ENCODE measurements around the gene PCED1B.
"Not testable (repeated sequence)": the region's sequence is repeated elsewhere in the genome, so short reads cannot be mapped to it uniquely, and the experiment has no call there.

PCED1B gene

DNA sequence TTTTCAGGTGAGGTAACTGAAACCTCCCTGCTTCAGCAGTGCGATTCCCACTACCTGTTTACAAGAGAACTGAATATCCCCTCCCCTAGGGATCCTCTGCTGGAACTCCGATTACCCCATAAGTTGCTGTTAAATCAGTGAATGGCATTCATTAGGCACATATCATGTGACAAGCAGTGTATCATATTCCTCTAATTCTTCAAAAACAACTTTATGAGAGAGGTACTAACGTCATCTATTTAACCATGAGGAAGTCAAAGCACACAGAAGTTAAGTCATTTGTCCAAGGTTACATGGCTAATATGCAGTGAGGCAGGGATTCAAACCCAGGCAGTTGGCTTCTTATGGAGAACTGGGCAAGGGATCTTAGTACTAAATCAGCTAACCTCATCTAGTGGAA lies 43.9 kb upstream of the PCED1B start:
- Mint-ChIP-seq H3K36me3 (ENCODE audit: low read depth) (no peaks in the 10 kb centered on the region), H3K27me3 (ENCODE audit: low read depth, poor library complexity) (peaks cover 4% of the 10 kb centered on the region), H3K4me1 (peaks cover 3% of the 10 kb centered on the region), H3K27ac (no peak overlapping the region), H3K4me3 (no peak overlapping the region), H3K9me3 (no peaks in the 10 kb centered on the region)
- TF ChIP-seq, protein P1, sequence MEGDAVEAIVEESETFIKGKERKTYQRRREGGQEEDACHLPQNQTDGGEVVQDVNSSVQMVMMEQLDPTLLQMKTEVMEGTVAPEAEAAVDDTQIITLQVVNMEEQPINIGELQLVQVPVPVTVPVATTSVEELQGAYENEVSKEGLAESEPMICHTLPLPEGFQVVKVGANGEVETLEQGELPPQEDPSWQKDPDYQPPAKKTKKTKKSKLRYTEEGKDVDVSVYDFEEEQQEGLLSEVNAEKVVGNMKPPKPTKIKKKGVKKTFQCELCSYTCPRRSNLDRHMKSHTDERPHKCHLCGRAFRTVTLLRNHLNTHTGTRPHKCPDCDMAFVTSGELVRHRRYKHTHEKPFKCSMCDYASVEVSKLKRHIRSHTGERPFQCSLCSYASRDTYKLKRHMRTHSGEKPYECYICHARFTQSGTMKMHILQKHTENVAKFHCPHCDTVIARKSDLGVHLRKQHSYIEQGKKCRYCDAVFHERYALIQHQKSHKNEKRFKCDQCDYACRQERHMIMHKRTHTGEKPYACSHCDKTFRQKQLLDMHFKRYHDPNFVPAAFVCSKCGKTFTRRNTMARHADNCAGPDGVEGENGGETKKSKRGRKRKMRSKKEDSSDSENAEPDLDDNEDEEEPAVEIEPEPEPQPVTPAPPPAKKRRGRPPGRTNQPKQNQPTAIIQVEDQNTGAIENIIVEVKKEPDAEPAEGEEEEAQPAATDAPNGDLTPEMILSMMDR (IDR thresholded peaks at IDR 0.05), result no peak
- DNase-seq, result no peak

DNA sequence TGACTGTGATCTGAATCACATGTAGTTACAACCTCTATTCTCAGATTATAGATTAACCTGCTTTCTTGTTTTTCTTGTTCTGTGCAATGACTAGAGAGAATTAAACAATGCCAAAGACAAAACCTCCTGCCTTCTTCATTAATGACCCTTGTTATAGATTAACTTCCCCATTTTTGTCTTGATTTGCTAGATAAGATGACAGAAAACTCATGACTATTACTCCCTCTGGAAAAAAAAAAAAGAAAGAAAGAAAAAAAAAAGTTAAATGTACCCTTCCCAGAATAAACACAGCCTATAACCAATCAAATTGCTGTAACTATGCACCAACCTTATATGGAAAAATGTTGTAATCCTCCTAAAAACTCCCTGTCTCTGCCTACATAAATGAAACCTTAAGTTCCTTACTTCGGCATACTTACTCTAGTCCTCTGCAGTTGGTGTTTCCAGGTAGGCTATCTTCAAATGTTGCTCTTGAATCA lies 41.1 kb upstream of the PCED1B start:
- Mint-ChIP-seq H3K27ac (no peak overlapping the region), H3K4me3 (no peak overlapping the region), H3K36me3 (ENCODE audit: low read depth) (no peaks in the 10 kb centered on the region), H3K4me1 (peaks cover 3% of the 10 kb centered on the region), H3K27me3 (ENCODE audit: low read depth, poor library complexity) (no peaks in the 10 kb centered on the region), H3K9me3 (no peaks in the 10 kb centered on the region)
- TF ChIP-seq, protein P1 (IDR thresholded peaks at IDR 0.05), result no peak
- DNase-seq, result no peak

DNA sequence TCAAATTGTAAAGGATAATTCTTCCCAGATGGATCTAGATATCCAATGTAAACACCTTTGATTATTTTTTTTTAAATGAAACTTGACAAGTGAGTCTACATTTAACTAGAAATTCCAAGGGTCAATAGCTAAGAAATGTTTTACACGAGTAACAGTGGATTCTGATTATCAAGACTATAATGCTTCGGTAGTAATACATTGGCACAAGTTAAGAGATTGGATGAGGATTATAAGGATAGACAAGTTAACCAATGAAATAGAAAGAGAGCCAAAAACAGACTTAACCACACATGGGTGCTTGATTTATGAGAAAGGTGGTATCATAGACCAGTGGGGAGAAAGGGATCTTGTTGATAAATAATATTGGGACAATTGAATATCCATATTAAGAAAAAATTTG lies 40.3 kb upstream of the PCED1B start:
- Mint-ChIP-seq H3K9me3 (no peaks in the 10 kb centered on the region), H3K4me1 (peaks cover 3% of the 10 kb centered on the region), H3K27me3 (ENCODE audit: low read depth, poor library complexity) (no peaks in the 10 kb centered on the region), H3K4me3 (no peak overlapping the region), H3K36me3 (ENCODE audit: low read depth) (no peaks in the 10 kb centered on the region), H3K27ac (no peak overlapping the region)
- DNase-seq, result no peak
- TF ChIP-seq, protein P1 (IDR thresholded peaks at IDR 0.05), result no peak

DNA sequence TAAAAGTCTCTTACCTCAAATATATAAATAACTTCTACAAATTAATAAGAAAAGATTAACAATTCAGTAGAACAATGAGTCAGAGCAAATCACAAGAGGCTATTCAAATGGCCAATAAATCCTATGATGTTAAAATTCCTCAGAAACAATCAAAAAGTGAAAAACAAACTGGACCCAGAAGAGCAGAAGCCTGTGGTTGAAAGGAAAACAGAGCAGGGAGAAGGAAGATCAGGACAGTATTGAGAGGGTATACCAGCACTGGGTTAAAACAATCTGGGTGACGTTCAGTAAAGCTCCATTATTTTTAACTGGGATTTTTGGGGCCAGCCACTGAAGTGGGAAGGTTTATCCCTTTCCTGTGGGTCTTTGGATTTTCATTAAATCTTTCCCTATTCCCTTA lies 39.7 kb upstream of the PCED1B start:
- DNase-seq, result no peak
- H3K27me3 Mint-ChIP-seq (ENCODE audit: low read depth, poor library complexity), result no peaks in the 10 kb centered on the region
- H3K4me1 Mint-ChIP-seq, result peaks cover 3% of the 10 kb centered on the region
- no peak overlapping the region for H3K4me3 Mint-ChIP-seq
- TF ChIP-seq, protein P1 (IDR thresholded peaks at IDR 0.05), result no peak
- H3K36me3 Mint-ChIP-seq (ENCODE audit: low read depth), result no peaks in the 10 kb centered on the region
- no peak overlapping the region for H3K27ac Mint-ChIP-seq
- H3K9me3 Mint-ChIP-seq, result no peaks in the 10 kb centered on the region

DNA sequence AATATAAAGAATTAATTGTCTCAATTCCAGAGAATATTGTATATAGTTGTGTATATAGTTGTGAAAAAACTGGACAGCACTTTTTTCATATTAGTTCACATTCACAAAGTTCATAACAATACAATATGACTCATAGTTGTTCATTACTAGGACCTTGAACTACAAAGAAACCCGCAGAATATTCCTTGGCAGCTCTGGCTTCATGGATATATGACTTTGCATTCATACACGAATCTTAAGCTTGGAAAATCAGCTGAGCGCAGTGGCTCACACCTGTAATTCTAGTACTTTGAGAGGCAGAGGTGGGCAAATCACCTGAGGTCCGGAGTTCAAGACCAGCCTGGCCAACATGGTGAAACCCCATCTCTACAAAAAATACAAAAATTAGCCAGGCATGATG lies 38.1 kb upstream of the PCED1B start:
- no peak overlapping the region for H3K4me3 Mint-ChIP-seq
- no peaks in the 10 kb centered on the region for H3K9me3 Mint-ChIP-seq
- TF ChIP-seq, protein P1 (IDR thresholded peaks at IDR 0.05), result no peak
- H3K36me3 Mint-ChIP-seq (ENCODE audit: low read depth), result no peaks in the 10 kb centered on the region
- no peaks in the 10 kb centered on the region for H3K27me3 Mint-ChIP-seq (ENCODE audit: low read depth, poor library complexity)
- H3K4me1 Mint-ChIP-seq, result no peaks in the 10 kb centered on the region
- H3K27ac Mint-ChIP-seq, result no peak overlapping the region
- DNase-seq, result no peak

DNA sequence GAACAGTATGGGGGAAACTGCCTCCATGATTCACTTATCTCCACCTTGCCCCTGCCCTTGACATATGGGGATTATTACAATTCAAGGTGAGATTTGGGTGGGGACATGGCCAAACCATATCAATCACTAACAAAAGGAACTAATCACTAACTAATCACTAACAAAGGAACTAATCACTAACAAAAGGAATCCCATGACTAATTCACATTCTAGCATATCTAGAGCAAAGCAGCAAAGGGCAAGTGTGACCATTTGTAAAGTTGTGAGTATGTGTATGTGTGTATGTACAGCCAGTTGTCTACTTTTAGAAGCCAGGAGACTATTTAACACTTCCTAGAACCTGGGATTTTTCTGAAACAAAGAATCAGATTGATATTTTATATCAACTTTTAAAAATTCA lies 30.9 kb upstream of the PCED1B start:
- Mint-ChIP-seq H3K27me3 (ENCODE audit: low read depth, poor library complexity) (no peaks in the 10 kb centered on the region), H3K4me3 (no peak overlapping the region), H3K27ac (no peak overlapping the region), H3K36me3 (ENCODE audit: low read depth) (peaks cover 5% of the 10 kb centered on the region), H3K9me3 (peaks cover 13% of the 10 kb centered on the region), H3K4me1 (no peaks in the 10 kb centered on the region)
- no peak for DNase-seq
- TF ChIP-seq, protein P1 (IDR thresholded peaks at IDR 0.05), result no peak

DNA sequence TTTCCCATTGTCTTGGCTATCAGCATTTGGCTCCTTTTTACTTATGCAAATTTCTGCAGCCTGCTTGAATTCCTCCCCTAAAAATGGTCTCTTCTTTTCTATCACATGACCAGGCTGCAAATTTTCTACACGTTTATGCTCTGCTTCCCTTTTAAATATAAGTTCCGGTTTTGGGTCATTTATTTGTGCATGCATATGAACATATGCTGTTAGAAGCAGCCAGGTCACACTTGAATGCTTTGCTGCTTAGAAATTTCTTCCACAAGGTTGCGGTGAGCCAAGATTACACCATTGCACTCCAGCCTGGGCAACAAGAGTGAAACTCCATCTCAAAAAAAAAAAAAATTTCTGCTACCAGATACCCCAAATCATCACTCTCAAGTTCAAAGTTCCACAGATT lies 28.1 kb upstream of the PCED1B start:
- H3K4me3 Mint-ChIP-seq; H3K36me3 Mint-ChIP-seq (ENCODE audit: low read depth); H3K4me1 Mint-ChIP-seq; H3K27me3 Mint-ChIP-seq (ENCODE audit: low read depth, poor library complexity); DNase-seq; H3K27ac Mint-ChIP-seq: not testable (repeated sequence)
- peaks cover 13% of the 10 kb centered on the region for H3K9me3 Mint-ChIP-seq

All from nephron progenitor cell (in vitro differentiated cells).